K562 (cell line): Measurements from ENCODE around the gene CNTFR. TPM values are rescaled to one million over a fixed set of nuclear protein-coding genes. Genes with fewer than 3 reads are reported as not detected.
A peak's percentile ranks its signal among the peaks of the same experiment; 100 is the strongest.

Experiments
- ATAC-seq: fragments of 200-7000 bp; cut with Tn5 transposase; 3 replicates; pipeline ENCODE4 v1.9.1; 2020; ENCODE audit warnings: moderate library complexity
- BruUV-seq: library from RNA; stranded (reverse); fragments of 400-500 nt; replicated peaks from 2 replicates; lab custom pipeline; 2021; lab: Mats Ljungman, UMichigan
- CTCF ChIA-PET: fragments of 300-600 bp; formaldehyde crosslinking; extraction: SDS; loops from one replicate; lab custom pipeline; 2021; ENCODE audit warnings: low intra/inter-chr PET ratio; lab: Yijun Ruan, JAX
- POLR2A ChIA-PET: fragments of 300-600, 350-650 bp; sonication (Branson Sonifier 250); formaldehyde crosslinking; extraction: SDS; loops from one replicate; lab custom pipeline; 2021; ENCODE audit warnings: antibody characterized with exemption, inconsistent platforms; lab: Yijun Ruan, JAX
- DNase-seq, 4 experiments: peaks; one replicate each; pipeline versions ENCODE4 v3.0.0 to v3.0.0-alpha.2; 2011 to 2018; ENCODE audit warnings: low spot score in 3 of 4, mixed read lengths in 3 of 4; ENCODE audit errors: extremely low read depth in 1 of 4
- FAIRE-seq: peaks from 2 replicates; lab custom pipeline; 2011; peaks lifted over from hg19 to GRCh38; lab: Jason Lieb, UNC
- H2AFZ ChIP-seq: 2 replicates; pipeline ENCODE4 v1.6.0; 2011; ENCODE audit warnings: low read depth, low read length, control low read depth, inconsistent platforms
- H3K27ac ChIP-seq: fragments of 200-600 bp; 3 replicates; pipeline ENCODE4 v1.8.0; 2011; ENCODE audit warnings: low read depth, mild to moderate bottlenecking, control low read depth, inconsistent platforms, low read length, moderate library complexity, mixed read lengths; ENCODE audit errors: extremely low read depth
- H3K27me3 ChIP-seq, 2 experiments: fragments of 300-600 bp in 1 of 2; 2 replicates in 1 of 2; 3 replicates in 1 of 2; pipeline versions ENCODE4 v1.6.0 to v1.8.0; 2011; ENCODE audit warnings: inconsistent platforms in 2 of 2, low read length in 2 of 2, mild to moderate bottlenecking in 1 of 2, mixed read lengths in 1 of 2, moderate library complexity in 1 of 2; ENCODE audit not compliant: control insufficient read depth in 2 of 2, insufficient read depth in 2 of 2
- H3K36me3 ChIP-seq: fragments of 300-600 bp; 3 replicates; pipeline ENCODE4 v1.8.0; 2011; ENCODE audit warnings: mild to moderate bottlenecking, low read length, inconsistent platforms; ENCODE audit not compliant: control insufficient read depth, insufficient read depth
- H3K4me1 ChIP-seq, 2 experiments: fragments of 200-600 bp in 1 of 2; replicated peaks in 1 of 2; 2 replicates in 1 of 2; 3 replicates in 1 of 2; pipeline versions ENCODE4 v1.5.1 to v1.8.0; 2011; ENCODE audit warnings: inconsistent platforms in 2 of 2, low read length in 2 of 2, mild to moderate bottlenecking in 1 of 2, mixed read lengths in 1 of 2, moderate library complexity in 1 of 2; ENCODE audit not compliant: control insufficient read depth in 2 of 2, insufficient read depth in 2 of 2
- H3K4me2 ChIP-seq: 2 replicates; pipeline ENCODE4 v1.6.1; 2011; ENCODE audit warnings: low read length, control low read depth, inconsistent platforms, mixed read lengths; ENCODE audit not compliant: insufficient read depth
- H3K4me3 ChIP-seq: fragments of 200-600 bp; sonication (generic), shearing (Covaris generic); 2 replicates; pipeline ENCODE4 v1.5.1; 2016; ENCODE audit warnings: control low read depth, inconsistent platforms
- H3K79me2 ChIP-seq: fragments of 200-600 bp; 3 replicates; pipeline ENCODE4 v1.8.0; 2011; ENCODE audit warnings: low read length, inconsistent platforms; ENCODE audit not compliant: control insufficient read depth, insufficient read depth
- H3K9ac ChIP-seq, 2 experiments: 2 replicates each; pipeline versions ENCODE4 v1.6.0 to v1.6.1; 2011; ENCODE audit warnings: low read depth in 2 of 2, low read length in 2 of 2, control low read depth in 1 of 2, inconsistent platforms in 1 of 2, mild to moderate bottlenecking in 1 of 2, mixed read lengths in 1 of 2; ENCODE audit not compliant: insufficient read depth in 1 of 2
- H3K9me1 ChIP-seq: one replicate; pipeline ENCODE4 v1.6.0; 2011; ENCODE audit warnings: inconsistent platforms, mild to moderate bottlenecking, low read length, moderate library complexity; ENCODE audit not compliant: control insufficient read depth, insufficient read depth
- H3K9me3 ChIP-seq: replicated peaks from 2 replicates; pipeline ENCODE4 v1.5.1; 2011; ENCODE audit warnings: low read depth, low read length, inconsistent platforms; ENCODE audit not compliant: control insufficient read depth, insufficient read depth
- H4K20me1 ChIP-seq: replicated peaks from 2 replicates; pipeline ENCODE4 v1.6.1; 2011; ENCODE audit warnings: low read length, inconsistent platforms, mixed read lengths; ENCODE audit not compliant: control insufficient read depth, insufficient read depth
- CCNT2 ChIP-seq: IDR thresholded peaks from 2 replicates; pipeline ENCODE4 v1.6.1; 2011; ENCODE audit warnings: borderline replicate concordance, low read depth, mild to moderate bottlenecking, moderate library complexity, mixed read lengths, low read length; ENCODE audit not compliant: insufficient read length; ENCODE audit errors: extremely low read depth
- IRF1 ChIP-seq: sonication (generic); formaldehyde crosslinking; IDR thresholded peaks from 2 replicates; pipeline ENCODE4 v1.8.0; 2022; ENCODE audit warnings: missing genetic modification reagents, mild to moderate bottlenecking, borderline replicate concordance
- NONO ChIP-seq, 2 experiments: fragments of 200-400 bp in 1 of 2; fragments of 450-650 bp in 1 of 2; formaldehyde crosslinking in 1 of 2; IDR thresholded peaks; 2 replicates each; pipeline ENCODE4 v1.6.1; 2017; ENCODE audit warnings: low read depth in 2 of 2, mild to moderate bottlenecking in 2 of 2, moderate library complexity in 2 of 2, low read length in 1 of 2
- NRF1 ChIP-seq, 2 experiments: fragments of 450-650 bp; IDR thresholded peaks in 1 of 2; conservative IDR thresholded peaks in 1 of 2; 2 replicates each; pipeline ENCODE4 v1.6.1; 2014; ENCODE audit warnings: mild to moderate bottlenecking in 2 of 2
- POLR2B ChIP-seq: fragments of 450-650 bp; IDR thresholded peaks from 2 replicates; pipeline ENCODE4 v1.6.1; 2018; ENCODE audit warnings: low read depth; ENCODE audit not compliant: partially characterized antibody
- ZBTB9 ChIP-seq: fragments of 450-650 bp; formaldehyde crosslinking; IDR thresholded peaks from 2 replicates; pipeline ENCODE4 v1.4.0; 2020; ENCODE audit warnings: mild to moderate bottlenecking, moderate library complexity
- ZNF174 ChIP-seq: fragments of 250-450 bp; sonication (Bioruptor Pico); IDR thresholded peaks from 2 replicates; pipeline ENCODE4 v1.4.0; 2020; ENCODE audit warnings: mild to moderate bottlenecking
- ZNF24 ChIP-seq: fragments of 450-650 bp; IDR thresholded peaks from 2 replicates; pipeline ENCODE4 v1.6.1; 2016
- ZNF347 ChIP-seq: fragments of 450-650 bp; formaldehyde crosslinking; IDR thresholded peaks from 2 replicates; pipeline ENCODE4 v1.4.0; 2020; ENCODE audit warnings: low read depth, mild to moderate bottlenecking, moderate library complexity
- WGBS: fragments of 100-300 bp; shearing (Covaris generic); methylation state at CpG from one replicate; pipeline ENCODE4 v1.1.6; 2016; ENCODE audit warnings: low coverage, mixed read lengths; ENCODE audit not compliant: insufficient coverage; ENCODE audit errors: missing lambda C conversion rate; 5-methylcytosine and 5-hydroxymethylcytosine counted together
- in situ Hi-C: fragments of 300-500 bp; cut with MboI; formaldehyde crosslinking; loops from 4 replicates; pipeline ENCODE4 v1.15.0; 2018; ENCODE audit warnings: inconsistent platforms, mixed read lengths
- intact Hi-C: fragments of 100-400 bp; cut with micrococcal nuclease; formaldehyde crosslinking; loops from 2 replicates; pipeline ENCODE4 v1.14.2; 2022
- polyA plus RNA-seq, 8 experiments: library from polyadenylated mRNA; depleted of rRNA in 4 of 8; stranded (reverse) in 5 of 8; unstranded in 3 of 8; fragments of >200 nt; fragmentation: Nextera tagmentation in 2 of 8; fragmentation: Illumina TruSeq in 1 of 8; extraction: Ambion mirVana in 2 of 8; extraction: Trizol in 1 of 8; gene quantifications; 2 replicates each; pipeline versions ENCODE4 v1.2.1 to v1.2.3, GENCODE V29; 2011 to 2014; ENCODE audit warnings: inconsistent platforms in 1 of 8, missing spikeins in 1 of 8
- total RNA-seq, 7 experiments: library from RNA; depleted of rRNA in 6 of 7; stranded (reverse); fragments of >200 nt in 6 of 7; fragmentation: Illumina TruSeq in 2 of 7; extraction: Trizol in 2 of 7; gene quantifications; 2 replicates each; pipeline versions ENCODE4 v1.2.1 to v1.2.3, GENCODE V29; 2011 to 2021; ENCODE audit warnings: low replicate concordance in 1 of 7
- TF ChIP-seq, protein P1 (sequence below): IDR thresholded peaks from 2 replicates; pipeline ENCODE4 v1.6.1; 2016; ENCODE audit warnings: missing genetic modification characterization, missing compliant biosample characterization

Gene CNTFR
- total and polyA plus RNA-seq, 9 of the 15 experiments (the other 6 are each of a cell fraction or from before 2014, with no cell fraction given), result not detected

DNA sequence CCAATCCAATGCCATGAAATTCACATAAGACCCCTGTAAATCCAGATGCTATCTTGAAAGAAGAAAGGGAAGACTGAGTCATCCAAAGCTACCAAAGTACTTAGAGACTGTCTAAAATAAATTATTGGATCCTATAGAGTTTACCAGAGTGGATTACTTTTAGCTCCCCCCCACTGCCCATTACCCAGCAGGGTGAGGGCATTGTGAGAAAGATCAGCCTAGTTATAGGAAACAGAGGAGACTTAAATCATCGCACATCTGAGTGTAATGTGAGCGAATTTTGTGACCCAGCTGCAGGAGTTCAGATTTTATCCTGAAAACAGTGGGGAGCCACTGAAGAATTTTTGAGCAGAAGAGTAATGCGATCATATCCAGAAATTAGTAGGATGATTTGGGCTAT lies 65.2 kb downstream of the CNTFR start:
- FAIRE-seq (no peak), ATAC-seq (no peak), DNase-seq (no peak)
- intact Hi-C loops (no loop called here), in situ Hi-C loops (no loop called here)
- 3% methylated on average over 3 of the region's 3 CpGs for WGBS
- no peak overlapping the region for H3K27ac ChIP-seq
- H3K27me3 ChIP-seq, result peaks cover 0 to 15% of the 10 kb centered on the region in 2 experiments; a peak in 2 of 5 replicates
- TF ChIP-seq ZNF174 (CRISPR knock-in tag) (no peak), ZNF347 (CRISPR knock-in tag) (no peak), ZNF24 (no peak)
- H3K9me1 ChIP-seq, result no peaks in the 10 kb centered on the region
- no peaks in the 10 kb centered on the region for H4K20me1 ChIP-seq
- H3K4me3 ChIP-seq, result no peak overlapping the region
- BruUV-seq, result no TSS peak
- H3K36me3 ChIP-seq, result no peaks in the 10 kb centered on the region
- no peaks in the 10 kb centered on the region for H3K9me3 ChIP-seq
- CTCF ChIA-PET, result no interaction called here
- H3K4me1 ChIP-seq, result peaks cover 6 to 12% of the 10 kb centered on the region in 2 experiments; a peak in 4 of 5 replicates
- no peak overlapping the region for H2AFZ ChIP-seq
- no peak overlapping the region for H3K9ac ChIP-seq
- POLR2A ChIA-PET, result no interaction called here
- no peak overlapping the region for H3K4me2 ChIP-seq
- H3K79me2 ChIP-seq, result no peaks in the 10 kb centered on the region

DNA sequence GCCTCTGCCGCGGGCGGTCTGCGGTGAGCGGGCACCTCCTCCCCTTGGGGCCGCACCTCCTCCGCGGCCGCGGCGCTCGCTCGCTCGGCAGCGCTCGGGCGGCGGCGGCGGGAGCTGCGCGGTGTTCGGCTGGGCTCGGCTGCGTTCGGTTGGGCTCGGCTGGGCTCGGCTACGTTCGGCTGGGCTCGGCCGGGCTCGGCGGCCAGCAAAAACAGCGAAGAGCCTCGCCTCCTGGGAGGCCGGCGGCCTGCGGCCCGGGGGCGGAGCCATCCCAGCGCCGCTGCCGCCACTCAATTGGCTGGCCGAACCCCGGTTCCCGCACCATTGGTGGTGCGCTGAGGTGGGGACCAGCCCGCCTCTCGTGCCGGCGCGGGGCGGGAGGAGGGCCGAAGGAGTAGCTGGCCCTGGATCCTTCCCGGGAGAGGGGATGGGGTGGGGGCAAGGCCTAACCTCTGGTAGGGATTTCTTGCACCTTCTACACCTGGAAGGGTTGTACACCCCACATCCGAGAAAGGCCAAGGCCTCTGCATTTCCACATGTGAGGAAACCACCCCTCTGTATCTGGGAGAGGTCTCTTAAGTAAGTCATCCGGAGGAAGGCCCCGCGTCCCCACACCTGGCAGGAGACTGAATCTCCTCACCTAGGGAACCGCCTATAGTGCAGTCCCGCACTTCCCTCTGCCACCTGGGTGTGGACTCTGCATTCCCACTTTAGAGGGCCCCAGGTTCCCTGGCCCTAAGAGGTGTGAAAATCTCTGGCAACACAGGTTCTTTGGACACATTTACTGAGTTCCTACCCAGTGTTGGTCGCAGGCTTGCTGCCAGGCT lies 66.3 kb downstream of the CNTFR start, which contains the start of gene ENHO:
Gene ENHO, minus strand, starts transcription at position 20 of the 827 bp plus-strand sequence. CDS start 1,295 bp downstream, outside the sequence.
- 6% methylated on average over 19 of the region's 63 CpGs for WGBS
- DNase-seq (peak; percentile 85 to 94 (median 93)), ATAC-seq (peak; percentile 98), FAIRE-seq (peak; percentile 80)
- H3K9ac ChIP-seq, result no peak within 1 kb of the TSS
- in situ Hi-C loops (no loop called here), intact Hi-C loops (no loop called here)
- no TSS peak for BruUV-seq
- ChIA-PET POLR2A (no interaction called here), CTCF (no interaction called here)
- H2AFZ ChIP-seq, result peak within 1 kb of the TSS; percentile 88
- H3K4me2 ChIP-seq, result peak within 1 kb of the TSS; percentile 60
- H3K4me3 ChIP-seq, result no peak within 1 kb of the TSS
- no peaks in the 10 kb centered on the region for H4K20me1 ChIP-seq
- no peaks in the 10 kb centered on the region for H3K9me1 ChIP-seq
- H3K79me2 ChIP-seq, result no peaks in the 10 kb centered on the region
- H3K27ac ChIP-seq, result no peak within 1 kb of the TSS
- peaks cover 6 to 12% of the 10 kb centered on the region in 2 experiments; a peak in 4 of 5 replicates for H3K4me1 ChIP-seq
- H3K27me3 ChIP-seq, result peaks cover 0 to 15% of the 10 kb centered on the region in 2 experiments; a peak in 2 of 5 replicates
- H3K9me3 ChIP-seq, result no peaks in the 10 kb centered on the region
- H3K36me3 ChIP-seq, result no peaks in the 10 kb centered on the region
- TF ChIP-seq ZBTB9 (CRISPR knock-in tag), result no peak
- TF ChIP-seq POLR2B, result no peak
- 0 out of 4 replicates have a peak, but pooled peaks of 1 of the 2 experiments have one; percentile 57 for TF ChIP-seq NONO (IDR thresholded peaks at IDR 0.05; ENCODE audit: low read depth in 2 of 2, low read length in 1 of 2)
- TF ChIP-seq, protein P1, sequence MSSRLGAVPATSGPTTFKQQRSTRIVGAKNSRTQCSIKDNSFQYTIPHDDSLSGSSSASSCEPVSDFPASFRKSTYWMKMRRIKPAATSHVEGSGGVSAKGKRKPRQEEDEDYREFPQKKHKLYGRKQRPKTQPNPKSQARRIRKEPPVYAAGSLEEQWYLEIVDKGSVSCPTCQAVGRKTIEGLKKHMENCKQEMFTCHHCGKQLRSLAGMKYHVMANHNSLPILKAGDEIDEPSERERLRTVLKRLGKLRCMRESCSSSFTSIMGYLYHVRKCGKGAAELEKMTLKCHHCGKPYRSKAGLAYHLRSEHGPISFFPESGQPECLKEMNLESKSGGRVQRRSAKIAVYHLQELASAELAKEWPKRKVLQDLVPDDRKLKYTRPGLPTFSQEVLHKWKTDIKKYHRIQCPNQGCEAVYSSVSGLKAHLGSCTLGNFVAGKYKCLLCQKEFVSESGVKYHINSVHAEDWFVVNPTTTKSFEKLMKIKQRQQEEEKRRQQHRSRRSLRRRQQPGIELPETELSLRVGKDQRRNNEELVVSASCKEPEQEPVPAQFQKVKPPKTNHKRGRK (tag), result no peak
- peak; percentile 63 to 70; a peak in 3 of 4 replicates for TF ChIP-seq NRF1 (conservative IDR thresholded peaks at IDR 0.05 in 1 of 2, IDR thresholded peaks at IDR 0.05 in 1 of 2)
- peak; percentile 49 for TF ChIP-seq CCNT2
- no peak for TF ChIP-seq IRF1 (CRISPR knock-in tag)
